Embryonic facial prominence (tissue), 1 donor: ENCODE measurements around the gene SLC22A31.

ENCODE experiments used
- DNase-seq: peaks from one replicate; pipeline ENCODE4 v3.0.0-alpha.2; 2016; ENCODE audit errors: extremely low spot score

Gene SLC22A31

GRCh38 chr16:89149386-89149785 lies 51.0 kb downstream of the SLC22A31 start:
- DNase-seq, result no peak

GRCh38 chr16:89147085-89147817 lies 53.1 kb downstream of the SLC22A31 start:
- no peak for DNase-seq

- no peak for DNase-seq
Observed at GRCh38 chr16:89146211-89147005, 53.9 kb downstream of the SLC22A31 start.
